ENCODE measurements around the gene MEX3D.
"Not testable (repeated sequence)": the region's sequence is repeated elsewhere in the genome, so short reads cannot be mapped to it uniquely, and the experiment has no call there.

Gene MEX3D

GRCh38 chr19:1532003-1532402 is 36.1 kb downstream of the MEX3D start:
- no peak for DNase-seq (ENCODE audit: insufficient read length, low spot score)
- FAIRE-seq, result no peak
- no peak for TF ChIP-seq PAX5 (IDR thresholded peaks at IDR 0.05; ENCODE audit: insufficient read depth, low read length, severe bottlenecking)
- no peak for TF ChIP-seq POU2F2 (IDR thresholded peaks at IDR 0.05; ENCODE audit: low read depth, low read length)
- no peak for TF ChIP-seq POLR2A (IDR thresholded peaks at IDR 0.05; ENCODE audit: low read depth, low read length)
- TF ChIP-seq TAF1 (IDR thresholded peaks at IDR 0.05; ENCODE audit: low read depth, low read length), result no peak
- no peak for TF ChIP-seq SPI1 (IDR thresholded peaks at IDR 0.05; ENCODE audit: low read depth, low read length)
- no peak for TF ChIP-seq POLR2AphosphoS5 (IDR thresholded peaks at IDR 0.05; ENCODE audit: low read depth, low read length)

GRCh38 chr19:1531587-1531986 is 36.5 kb downstream of the MEX3D start:
- TF ChIP-seq POLR2AphosphoS5 (IDR thresholded peaks at IDR 0.05; ENCODE audit: low read depth, low read length) (no peak), PAX5 (IDR thresholded peaks at IDR 0.05; ENCODE audit: insufficient read depth, low read length, severe bottlenecking) (no peak), SPI1 (IDR thresholded peaks at IDR 0.05; ENCODE audit: low read depth, low read length) (no peak), POU2F2 (IDR thresholded peaks at IDR 0.05; ENCODE audit: low read depth, low read length) (no peak), TAF1 (IDR thresholded peaks at IDR 0.05; ENCODE audit: low read depth, low read length) (no peak), POLR2A (IDR thresholded peaks at IDR 0.05; ENCODE audit: low read depth, low read length) (no peak)
- no peak for FAIRE-seq
- no peak for DNase-seq (ENCODE audit: insufficient read length, low spot score)

GRCh38 chr19:1530856-1531255 is 37.3 kb downstream of the MEX3D start:
- not testable (repeated sequence) for DNase-seq (ENCODE audit: insufficient read length, low spot score); FAIRE-seq

GRCh38 chr19:1529430-1529816 is 38.7 kb downstream of the MEX3D start:
- FAIRE-seq (no peak), DNase-seq (ENCODE audit: insufficient read length, low spot score) (no peak)
- no peak for TF ChIP-seq POLR2A (IDR thresholded peaks at IDR 0.05; ENCODE audit: low read depth, low read length)
- no peak for TF ChIP-seq TAF1 (IDR thresholded peaks at IDR 0.05; ENCODE audit: low read depth, low read length)
- TF ChIP-seq SPI1 (IDR thresholded peaks at IDR 0.05; ENCODE audit: low read depth, low read length), result no peak
- TF ChIP-seq POLR2AphosphoS5 (IDR thresholded peaks at IDR 0.05; ENCODE audit: low read depth, low read length), result no peak

- FAIRE-seq (no peak), DNase-seq (ENCODE audit: insufficient read length, low spot score) (no peak)
- TF ChIP-seq TAF1 (IDR thresholded peaks at IDR 0.05; ENCODE audit: low read depth, low read length) (no peak), POU2F2 (IDR thresholded peaks at IDR 0.05; ENCODE audit: low read depth, low read length) (no peak)
Observed at GRCh38 chr19:1528596-1529429, 39.3 kb downstream of the MEX3D start.

GRCh38 chr19:1527650-1528309 is 40.3 kb downstream of the MEX3D start:
- DNase-seq (ENCODE audit: insufficient read length, low spot score) (no peak), FAIRE-seq (no peak)
- TF ChIP-seq POLR2AphosphoS5 (IDR thresholded peaks at IDR 0.05; ENCODE audit: low read depth, low read length) (no peak), PAX5 (IDR thresholded peaks at IDR 0.05; ENCODE audit: insufficient read depth, low read length, severe bottlenecking) (no peak), TAF1 (IDR thresholded peaks at IDR 0.05; ENCODE audit: low read depth, low read length) (no peak), POLR2A (IDR thresholded peaks at IDR 0.05; ENCODE audit: low read depth, low read length) (no peak), SPI1 (IDR thresholded peaks at IDR 0.05; ENCODE audit: low read depth, low read length) (no peak), POU2F2 (IDR thresholded peaks at IDR 0.05; ENCODE audit: low read depth, low read length) (no peak)

GRCh38 chr19:1526979-1527649 is 41.0 kb downstream of the MEX3D start:
- TF ChIP-seq POLR2AphosphoS5 (IDR thresholded peaks at IDR 0.05; ENCODE audit: low read depth, low read length) (no peak), PAX5 (IDR thresholded peaks at IDR 0.05; ENCODE audit: insufficient read depth, low read length, severe bottlenecking) (no peak), SPI1 (IDR thresholded peaks at IDR 0.05; ENCODE audit: low read depth, low read length) (no peak), POU2F2 (IDR thresholded peaks at IDR 0.05; ENCODE audit: low read depth, low read length) (no peak), POLR2A (IDR thresholded peaks at IDR 0.05; ENCODE audit: low read depth, low read length) (no peak), TAF1 (IDR thresholded peaks at IDR 0.05; ENCODE audit: low read depth, low read length) (no peak)
- FAIRE-seq (no peak), DNase-seq (ENCODE audit: insufficient read length, low spot score) (no peak)

- FAIRE-seq (no peak), DNase-seq (ENCODE audit: insufficient read length, low spot score) (no peak)
- TF ChIP-seq POU2F2 (IDR thresholded peaks at IDR 0.05; ENCODE audit: low read depth, low read length), result no peak
- TF ChIP-seq SPI1 (IDR thresholded peaks at IDR 0.05; ENCODE audit: low read depth, low read length), result no peak
- TF ChIP-seq POLR2AphosphoS5 (IDR thresholded peaks at IDR 0.05; ENCODE audit: low read depth, low read length), result no peak
- no peak for TF ChIP-seq TAF1 (IDR thresholded peaks at IDR 0.05; ENCODE audit: low read depth, low read length)
- no peak for TF ChIP-seq PAX5 (IDR thresholded peaks at IDR 0.05; ENCODE audit: insufficient read depth, low read length, severe bottlenecking)
- TF ChIP-seq POLR2A (IDR thresholded peaks at IDR 0.05; ENCODE audit: low read depth, low read length), result no peak
Observed at GRCh38 chr19:1526066-1526778, 41.9 kb downstream of the MEX3D start.

GRCh38 chr19:1525343-1525742 is 42.8 kb downstream of the MEX3D start:
- DNase-seq (ENCODE audit: insufficient read length, low spot score) (no peak), FAIRE-seq (no peak)
- TF ChIP-seq SPI1 (IDR thresholded peaks at IDR 0.05; ENCODE audit: low read depth, low read length), result no peak
- no peak for TF ChIP-seq POLR2AphosphoS5 (IDR thresholded peaks at IDR 0.05; ENCODE audit: low read depth, low read length)
- TF ChIP-seq POU2F2 (IDR thresholded peaks at IDR 0.05; ENCODE audit: low read depth, low read length), result no peak
- no peak for TF ChIP-seq PAX5 (IDR thresholded peaks at IDR 0.05; ENCODE audit: insufficient read depth, low read length, severe bottlenecking)
- TF ChIP-seq TAF1 (IDR thresholded peaks at IDR 0.05; ENCODE audit: low read depth, low read length), result no peak
- TF ChIP-seq POLR2A (IDR thresholded peaks at IDR 0.05; ENCODE audit: low read depth, low read length), result no peak
